H9 (cell line): ENCODE results near the gene SUOX. TPM values are rescaled to one million over a fixed set of nuclear protein-coding genes. Genes with fewer than 3 reads are reported as not detected.
A peak's percentile ranks its signal among the peaks of the same experiment; 100 is the strongest.

Experiments used
- DNase-seq: peaks from one replicate; pipeline ENCODE4 v3.0.0-alpha.2; 2017
- H2AFZ ChIP-seq: one replicate; pipeline ENCODE4 v1.6.1; 2013; ENCODE audit warnings: mild to moderate bottlenecking, low read length, control low read depth, moderate library complexity
- H2AK5ac ChIP-seq: 2 replicates; pipeline ENCODE4 v1.6.1; 2013; ENCODE audit warnings: low read length, control low read depth, mixed read lengths; ENCODE audit not compliant: insufficient read length
- H2BK120ac ChIP-seq: one replicate; pipeline ENCODE4 v1.6.1; 2013; ENCODE audit warnings: low read depth, mild to moderate bottlenecking, low read length, control low read depth, inconsistent platforms; ENCODE audit not compliant: poor library complexity, severe bottlenecking
- H2BK12ac ChIP-seq: 2 replicates; pipeline ENCODE4 v1.6.1; 2013; ENCODE audit warnings: low read length, control low read depth, mixed read lengths, low read depth; ENCODE audit not compliant: insufficient read length
- H2BK15ac ChIP-seq: 2 replicates; pipeline ENCODE4 v1.6.1; 2013; ENCODE audit warnings: low read depth, low read length, control low read depth
- H2BK20ac ChIP-seq: one replicate; pipeline ENCODE4 v1.6.1; 2013; ENCODE audit warnings: low read depth, mild to moderate bottlenecking, low read length, control low read depth, inconsistent platforms; ENCODE audit not compliant: poor library complexity, severe bottlenecking
- H2BK5ac ChIP-seq: 2 replicates; pipeline ENCODE4 v1.6.1; 2013; ENCODE audit warnings: low read length, control low read depth, mixed read lengths; ENCODE audit not compliant: insufficient read length
- H3K14ac ChIP-seq: 2 replicates; pipeline ENCODE4 v1.6.1; 2013; ENCODE audit warnings: low read length, control low read depth; ENCODE audit not compliant: insufficient read depth
- H3K18ac ChIP-seq: 2 replicates; pipeline ENCODE4 v1.6.1; 2013; ENCODE audit warnings: low read depth, mild to moderate bottlenecking, mixed read lengths, low read length, control low read depth; ENCODE audit not compliant: insufficient read length
- H3K23ac ChIP-seq: 2 replicates; pipeline ENCODE4 v1.6.1; 2013; ENCODE audit warnings: low read length, control low read depth, mixed read lengths, low read depth; ENCODE audit not compliant: insufficient read length
- H3K23me2 ChIP-seq: 2 replicates; pipeline ENCODE4 v1.6.1; 2013; ENCODE audit warnings: low read depth, mild to moderate bottlenecking, mixed read lengths, low read length, control low read depth; ENCODE audit not compliant: insufficient read length, poor library complexity, severe bottlenecking
- H3K27ac ChIP-seq: 2 replicates; pipeline ENCODE4 v1.5.1; 2013; ENCODE audit warnings: low read length, control low read depth, mixed read lengths, low read depth; ENCODE audit not compliant: insufficient read length
- H3K27me3 ChIP-seq: 2 replicates; pipeline ENCODE4 v1.6.1; 2013; ENCODE audit warnings: low read length, control low read depth, inconsistent platforms; ENCODE audit not compliant: insufficient read depth
- H3K4ac ChIP-seq: 2 replicates; pipeline ENCODE4 v1.6.1; 2013; ENCODE audit warnings: low read depth, mild to moderate bottlenecking, control low read depth, inconsistent platforms, low read length, moderate library complexity
- H3K4me1 ChIP-seq: 2 replicates; pipeline ENCODE4 v1.6.1; 2013; ENCODE audit warnings: low read length, control low read depth, inconsistent platforms; ENCODE audit not compliant: insufficient read depth
- H3K4me2 ChIP-seq: 2 replicates; pipeline ENCODE4 v1.6.1; 2013; ENCODE audit warnings: low read length, control low read depth, mixed read lengths; ENCODE audit not compliant: insufficient read length, insufficient read depth
- H3K56ac ChIP-seq: 2 replicates; pipeline ENCODE4 v1.6.1; 2013; ENCODE audit warnings: low read depth, mild to moderate bottlenecking, mixed read lengths, low read length, control low read depth; ENCODE audit not compliant: insufficient read length
- H3K79me1 ChIP-seq: 2 replicates; pipeline ENCODE4 v1.6.1; 2013; ENCODE audit warnings: low read depth, mild to moderate bottlenecking, moderate library complexity, low read length, control low read depth, inconsistent platforms; ENCODE audit not compliant: insufficient read depth, poor library complexity, severe bottlenecking
- H3K79me2 ChIP-seq: 2 replicates; pipeline ENCODE4 v1.6.1; 2013; ENCODE audit warnings: low read length, control low read depth, inconsistent platforms; ENCODE audit not compliant: insufficient read depth
- H3K9ac ChIP-seq: 2 replicates; pipeline ENCODE4 v1.6.1; 2013; ENCODE audit warnings: low read length, control low read depth, mixed read lengths; ENCODE audit not compliant: insufficient read length; ENCODE audit errors: extremely low read depth
- H3K9me3 ChIP-seq: one replicate; pipeline ENCODE4 v1.6.1; 2013; ENCODE audit warnings: low read depth, low read length, inconsistent platforms; ENCODE audit not compliant: control insufficient read depth
- H3T11ph ChIP-seq: one replicate; pipeline ENCODE4 v1.6.1; 2013; ENCODE audit warnings: mild to moderate bottlenecking, low read length, control low read depth, inconsistent platforms
- H4K20me1 ChIP-seq: one replicate; pipeline ENCODE4 v1.6.1; 2013; ENCODE audit not compliant: control insufficient read depth, insufficient read length, insufficient read depth
- H4K5ac ChIP-seq: 2 replicates; pipeline ENCODE4 v1.6.1; 2013; ENCODE audit warnings: low read depth, mild to moderate bottlenecking, mixed read lengths, low read length, control low read depth; ENCODE audit not compliant: insufficient read length
- H4K8ac ChIP-seq: replicated peaks from 2 replicates; pipeline ENCODE4 v1.6.1; 2013; ENCODE audit warnings: low read length, control low read depth, mixed read lengths, low read depth; ENCODE audit not compliant: insufficient read length
- H4K91ac ChIP-seq: 2 replicates; pipeline ENCODE4 v1.6.1; 2013; ENCODE audit warnings: low read depth, mild to moderate bottlenecking, moderate library complexity, mixed read lengths, low read length, control low read depth; ENCODE audit not compliant: insufficient read length
- H3K27ac Mint-ChIP-seq, 3 experiments: 2 replicates in 2 of 3; 3 replicates in 1 of 3; pipeline ENCODE4 v1.8.0; 2020 to 2021; ENCODE audit warnings: mixed read lengths in 3 of 3, mild to moderate bottlenecking in 1 of 3, moderate library complexity in 1 of 3
- H3K27me3 Mint-ChIP-seq: 2 replicates; pipeline ENCODE4 v1.8.0; 2021; ENCODE audit warnings: low read depth, mild to moderate bottlenecking, moderate library complexity, mixed read lengths
- H3K36me3 Mint-ChIP-seq, 3 experiments: 2 replicates in 2 of 3; 3 replicates in 1 of 3; pipeline ENCODE4 v1.8.0; 2020 to 2021; ENCODE audit warnings: low read depth in 3 of 3, mixed read lengths in 3 of 3; ENCODE audit not compliant: insufficient read depth in 1 of 3
- H3K4me1 Mint-ChIP-seq, 2 experiments: 2 replicates each; pipeline ENCODE4 v1.8.0; 2020; ENCODE audit warnings: mixed read lengths in 2 of 2
- H3K4me3 Mint-ChIP-seq, 2 experiments: 2 replicates in 1 of 2; 3 replicates in 1 of 2; pipeline ENCODE4 v1.8.0; 2020 to 2021; ENCODE audit warnings: mild to moderate bottlenecking in 2 of 2, mixed read lengths in 2 of 2, moderate library complexity in 1 of 2
- H3K9me3 Mint-ChIP-seq, 2 experiments: 2 replicates in 1 of 2; 3 replicates in 1 of 2; pipeline ENCODE4 v1.8.0; 2020; ENCODE audit warnings: mild to moderate bottlenecking in 2 of 2, mixed read lengths in 2 of 2, moderate library complexity in 1 of 2
- WGBS: extraction: QIAGEN DNeasy Blood & Tissue Kit; methylation state at CpG from one replicate; pipeline ENCODE4 v1.1.7; 2013; ENCODE audit warnings: missing lambda C conversion rate, low lambda C conversion rate, mixed read lengths; ENCODE audit not compliant: insufficient read length; ENCODE audit errors: extremely low coverage; 5-methylcytosine and 5-hydroxymethylcytosine counted together
- total RNA-seq: library from RNA; stranded (reverse); gene quantifications from 2 replicates; pipeline ENCODE4 v1.2.1, GENCODE V29; 2021
- TF ChIP-seq, protein P1 (sequence below): fragments of 200-600 bp; sonication (generic); conservative IDR thresholded peaks from 3 replicates; pipeline ENCODE4 v1.8.0; 2021; ENCODE audit warnings: antibody characterized with exemption, mild to moderate bottlenecking

SUOX gene
- total RNA-seq, 1 experiment from 2014 or later: 21.0 TPM

DNA sequence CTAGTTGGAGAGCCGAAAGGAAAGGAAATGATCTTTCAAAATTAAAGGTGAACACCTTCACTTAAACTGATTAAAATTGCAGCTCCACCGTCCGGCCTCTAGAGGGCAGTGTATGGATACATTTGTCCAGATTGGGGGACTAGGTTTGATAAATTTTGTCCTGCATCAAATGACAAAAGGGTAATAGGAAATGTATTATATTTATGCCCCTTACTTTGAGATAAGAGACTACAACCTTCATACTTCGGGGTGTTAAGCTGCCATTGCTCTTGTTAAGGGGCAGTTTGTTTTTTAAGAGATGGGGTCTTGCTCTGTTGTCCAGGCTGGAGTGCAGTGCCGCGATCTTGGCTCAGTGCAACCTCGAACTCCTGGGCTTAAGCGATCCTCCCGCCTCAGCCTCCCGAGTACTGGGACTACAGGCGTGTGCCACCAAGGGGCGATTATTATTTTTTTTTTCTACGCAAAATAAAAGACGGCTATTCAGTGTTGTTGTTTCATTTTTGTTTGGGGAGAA is 818 bp upstream of the SUOX start:
- H3K4me3 Mint-ChIP-seq: peak overlapping the region; percentile 98 to 99
- no peak overlapping the region for H2AFZ ChIP-seq
- no peaks in the 10 kb centered on the region for H3K79me2 ChIP-seq
- H2BK5ac ChIP-seq: no peak overlapping the region
- no peak overlapping the region for H2BK12ac ChIP-seq
- H3K4me1 Mint-ChIP-seq: peaks cover 6 to 11% of the 10 kb centered on the region in 2 experiments; a peak in 3 of 4 replicates
- H3K4ac ChIP-seq: no peak overlapping the region
- peak overlapping the region; percentile 94 for H3K4me2 ChIP-seq
- H2BK120ac ChIP-seq: no peak overlapping the region
- H2AK5ac ChIP-seq: no peak overlapping the region
- TF ChIP-seq, protein P1, sequence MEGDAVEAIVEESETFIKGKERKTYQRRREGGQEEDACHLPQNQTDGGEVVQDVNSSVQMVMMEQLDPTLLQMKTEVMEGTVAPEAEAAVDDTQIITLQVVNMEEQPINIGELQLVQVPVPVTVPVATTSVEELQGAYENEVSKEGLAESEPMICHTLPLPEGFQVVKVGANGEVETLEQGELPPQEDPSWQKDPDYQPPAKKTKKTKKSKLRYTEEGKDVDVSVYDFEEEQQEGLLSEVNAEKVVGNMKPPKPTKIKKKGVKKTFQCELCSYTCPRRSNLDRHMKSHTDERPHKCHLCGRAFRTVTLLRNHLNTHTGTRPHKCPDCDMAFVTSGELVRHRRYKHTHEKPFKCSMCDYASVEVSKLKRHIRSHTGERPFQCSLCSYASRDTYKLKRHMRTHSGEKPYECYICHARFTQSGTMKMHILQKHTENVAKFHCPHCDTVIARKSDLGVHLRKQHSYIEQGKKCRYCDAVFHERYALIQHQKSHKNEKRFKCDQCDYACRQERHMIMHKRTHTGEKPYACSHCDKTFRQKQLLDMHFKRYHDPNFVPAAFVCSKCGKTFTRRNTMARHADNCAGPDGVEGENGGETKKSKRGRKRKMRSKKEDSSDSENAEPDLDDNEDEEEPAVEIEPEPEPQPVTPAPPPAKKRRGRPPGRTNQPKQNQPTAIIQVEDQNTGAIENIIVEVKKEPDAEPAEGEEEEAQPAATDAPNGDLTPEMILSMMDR: peak; percentile 93
- H3K79me1 ChIP-seq: no peaks in the 10 kb centered on the region
- no peak overlapping the region for H4K8ac ChIP-seq
- H3K27me3 ChIP-seq: no peaks in the 10 kb centered on the region
- H3K14ac ChIP-seq: no peak overlapping the region
- peaks cover 8% of the 10 kb centered on the region for H3K23me2 ChIP-seq
- H2BK15ac ChIP-seq: no peak overlapping the region
- DNase-seq: peak; percentile 48
- H3K18ac ChIP-seq: no peak overlapping the region
- H3K9me3 Mint-ChIP-seq: no peaks in the 10 kb centered on the region
- H2BK20ac ChIP-seq: no peak overlapping the region
- H3K56ac ChIP-seq: no peak overlapping the region
- WGBS: no CpG with 5 or more reads among the region's 14 CpGs
- peaks cover 32 to 43% (median 42%) of the 10 kb centered on the region in 3 experiments; a peak in 6 of 7 replicates for H3K36me3 Mint-ChIP-seq
- H3K27me3 Mint-ChIP-seq: no peaks in the 10 kb centered on the region
- H3K23ac ChIP-seq: no peak overlapping the region
- no peak overlapping the region for H4K5ac ChIP-seq
- no peak overlapping the region for H4K91ac ChIP-seq
- H3K27ac Mint-ChIP-seq: peak overlapping the region in 2 of 3 experiments; percentile 61 to 64; a peak in 3 of 7 replicates
- H3K9ac ChIP-seq: no peak overlapping the region
- no peaks in the 10 kb centered on the region for H4K20me1 ChIP-seq
- no peaks in the 10 kb centered on the region for H3K4me1 ChIP-seq
- H3K27ac ChIP-seq: no peak overlapping the region
- H3K9me3 ChIP-seq: no peaks in the 10 kb centered on the region
- no peak overlapping the region for H3T11ph ChIP-seq
